ENCODE results near the gene B3GNT4. TPM values are rescaled to one million over a fixed set of nuclear protein-coding genes. Genes with fewer than 3 reads are reported as not detected.

The B3GNT4 gene
- total RNA-seq, 1 donor from 2014 or later: 0.38 TPM

DNA sequence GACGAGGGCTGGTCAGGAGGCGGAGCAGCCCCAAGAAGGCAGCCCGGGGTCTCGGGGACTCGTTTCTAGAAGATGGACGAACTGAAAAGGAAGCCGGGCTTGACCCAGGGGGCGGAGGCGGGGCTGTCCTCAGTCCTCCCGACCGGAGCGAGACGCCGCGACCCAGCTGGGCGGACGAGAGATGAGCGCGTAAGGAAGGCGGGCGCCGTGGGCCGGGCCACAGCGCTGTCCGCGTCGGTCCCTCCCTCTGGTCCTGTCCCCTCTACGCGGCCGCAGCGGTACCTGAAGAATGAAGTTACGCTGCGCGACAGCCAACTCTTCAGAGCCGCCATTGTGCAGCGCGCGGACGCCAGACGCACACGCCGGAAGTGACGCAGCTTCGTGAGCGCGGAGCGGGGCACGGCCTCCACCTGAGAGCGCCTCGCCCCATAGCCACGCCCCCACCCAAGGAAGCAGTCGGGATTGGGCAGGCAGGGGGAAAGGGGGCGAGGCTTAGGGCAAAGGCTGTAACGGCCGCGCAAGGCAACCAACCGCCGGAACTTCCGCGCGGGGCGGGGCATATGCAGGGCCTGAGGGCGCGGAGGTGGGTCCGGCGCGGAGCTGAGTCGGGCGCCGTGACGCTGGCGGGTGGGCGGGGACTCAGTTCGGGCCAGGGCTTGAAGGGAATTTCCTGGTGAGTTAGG lies 22.3 kb downstream of the B3GNT4 start, which contains the start of gene DIABLO:
DIABLO (minus strand) TSS at position 370 of the 683 bp plus-strand sequence; CDS start at position 332, 38 bp downstream.
- Mint-ChIP-seq H3K4me3 (ENCODE audit: unreplicated experiment) (peak within 1 kb of the TSS; percentile 93), H3K36me3 (ENCODE audit: low read depth, unreplicated experiment) (peaks cover 13% of the 10 kb centered on the region), H3K27me3 (ENCODE audit: unreplicated experiment) (peaks cover 3% of the 10 kb centered on the region), H3K4me1 (ENCODE audit: unreplicated experiment) (peaks cover 7% of the 10 kb centered on the region), H3K27ac (ENCODE audit: unreplicated experiment) (peak within 1 kb of the TSS; percentile 85), H3K9me3 (ENCODE audit: unreplicated experiment) (no peaks in the 10 kb centered on the region)
- DNase-seq (ENCODE audit: low spot score): peak; percentile 100
- no peak for TF ChIP-seq CTCF (IDR thresholded peaks at IDR 0.05; ENCODE audit: unreplicated experiment)

DNA sequence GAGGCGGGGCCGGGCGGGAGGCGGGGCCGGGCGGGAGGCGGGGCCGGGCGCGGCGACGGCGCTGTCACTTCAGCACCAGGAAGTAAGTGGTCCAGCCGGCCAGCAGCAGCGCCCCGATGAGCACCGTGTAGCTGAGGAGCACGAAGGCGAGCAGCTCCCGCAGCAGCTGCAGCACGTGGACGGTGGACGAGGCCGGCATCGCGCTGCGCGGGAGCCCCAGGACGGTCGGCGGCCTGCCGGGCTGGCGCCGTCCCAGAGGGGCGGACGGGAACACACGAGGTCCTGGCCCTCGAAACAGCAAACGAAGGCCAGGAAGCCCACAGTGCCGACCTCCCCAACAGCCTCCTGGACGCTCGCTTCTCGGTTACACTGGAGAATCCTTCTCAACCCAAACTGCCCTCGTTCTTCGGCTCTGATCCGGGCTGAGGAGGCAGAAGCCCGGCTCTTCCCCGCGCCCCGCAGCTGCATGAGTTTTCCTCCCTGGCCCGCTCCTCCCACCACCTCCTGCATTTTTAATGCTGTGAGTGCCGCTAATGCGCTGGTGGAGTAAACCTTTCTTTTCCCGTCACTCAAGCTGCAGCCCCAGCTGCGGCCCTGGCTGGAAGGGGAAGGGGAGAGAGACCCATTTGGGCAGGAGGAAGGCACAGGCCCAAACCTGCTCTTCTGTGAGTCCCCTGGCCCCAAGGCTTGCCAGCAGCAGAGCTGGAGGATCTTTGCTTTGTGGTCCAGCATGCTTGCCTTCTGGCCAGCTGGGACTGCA lies 23.0 kb downstream of the B3GNT4 start:
- no peak for TF ChIP-seq CTCF (IDR thresholded peaks at IDR 0.05; ENCODE audit: unreplicated experiment)
- Mint-ChIP-seq H3K27ac (ENCODE audit: unreplicated experiment) (no peak overlapping the region), H3K36me3 (ENCODE audit: low read depth, unreplicated experiment) (peaks cover 9% of the 10 kb centered on the region), H3K27me3 (ENCODE audit: unreplicated experiment) (peaks cover 3% of the 10 kb centered on the region), H3K9me3 (ENCODE audit: unreplicated experiment) (no peaks in the 10 kb centered on the region), H3K4me3 (ENCODE audit: unreplicated experiment) (no peak overlapping the region), H3K4me1 (ENCODE audit: unreplicated experiment) (peaks cover 7% of the 10 kb centered on the region)
- no peak for DNase-seq (ENCODE audit: low spot score)

GRCh38 chr12:122227341-122227740 lies 23.8 kb downstream of the B3GNT4 start:
- DNase-seq (ENCODE audit: low spot score): no peak
- peaks cover 11% of the 10 kb centered on the region for H3K36me3 Mint-ChIP-seq (ENCODE audit: low read depth, unreplicated experiment)

GRCh38 chr12:122228092-122228491 lies 24.6 kb downstream of the B3GNT4 start:
- no peak for TF ChIP-seq CTCF (IDR thresholded peaks at IDR 0.05; ENCODE audit: unreplicated experiment)
- no peak overlapping the region for H3K27ac Mint-ChIP-seq (ENCODE audit: unreplicated experiment)
- peak overlapping the region; percentile 49 for H3K4me3 Mint-ChIP-seq (ENCODE audit: unreplicated experiment)
- H3K4me1 Mint-ChIP-seq (ENCODE audit: unreplicated experiment): peaks cover 7% of the 10 kb centered on the region
- H3K36me3 Mint-ChIP-seq (ENCODE audit: low read depth, unreplicated experiment): peaks cover 13% of the 10 kb centered on the region
- no peaks in the 10 kb centered on the region for H3K9me3 Mint-ChIP-seq (ENCODE audit: unreplicated experiment)
- H3K27me3 Mint-ChIP-seq (ENCODE audit: unreplicated experiment): peaks cover 3% of the 10 kb centered on the region
- no peak for DNase-seq (ENCODE audit: low spot score)

More at GRCh38 chr12:122227341-122227740, 23.8 kb downstream of the B3GNT4 start:
- Mint-ChIP-seq H3K27me3 (ENCODE audit: unreplicated experiment) (peaks cover 3% of the 10 kb centered on the region), H3K4me3 (ENCODE audit: unreplicated experiment) (peak overlapping the region; percentile 8), H3K9me3 (ENCODE audit: unreplicated experiment) (no peaks in the 10 kb centered on the region), H3K4me1 (ENCODE audit: unreplicated experiment) (peaks cover 7% of the 10 kb centered on the region), H3K27ac (ENCODE audit: unreplicated experiment) (no peak overlapping the region)
- TF ChIP-seq CTCF (IDR thresholded peaks at IDR 0.05; ENCODE audit: unreplicated experiment): no peak

- TF ChIP-seq CTCF (IDR thresholded peaks at IDR 0.05; ENCODE audit: unreplicated experiment): no peak
- Mint-ChIP-seq H3K36me3 (ENCODE audit: low read depth, unreplicated experiment) (peaks cover 10% of the 10 kb centered on the region), H3K9me3 (ENCODE audit: unreplicated experiment) (no peaks in the 10 kb centered on the region), H3K27me3 (ENCODE audit: unreplicated experiment) (peaks cover 3% of the 10 kb centered on the region), H3K4me1 (ENCODE audit: unreplicated experiment) (no peaks in the 10 kb centered on the region), H3K27ac (ENCODE audit: unreplicated experiment) (no peak overlapping the region), H3K4me3 (ENCODE audit: unreplicated experiment) (no peak overlapping the region)
- DNase-seq (ENCODE audit: low spot score): no peak
These were observed 27.3 kb downstream of the B3GNT4 start for GRCh38 chr12:122230798-122231197.

All from endothelial cell (in vitro differentiated cells).